ENCODE data around the gene MAN1C1.

DNA sequence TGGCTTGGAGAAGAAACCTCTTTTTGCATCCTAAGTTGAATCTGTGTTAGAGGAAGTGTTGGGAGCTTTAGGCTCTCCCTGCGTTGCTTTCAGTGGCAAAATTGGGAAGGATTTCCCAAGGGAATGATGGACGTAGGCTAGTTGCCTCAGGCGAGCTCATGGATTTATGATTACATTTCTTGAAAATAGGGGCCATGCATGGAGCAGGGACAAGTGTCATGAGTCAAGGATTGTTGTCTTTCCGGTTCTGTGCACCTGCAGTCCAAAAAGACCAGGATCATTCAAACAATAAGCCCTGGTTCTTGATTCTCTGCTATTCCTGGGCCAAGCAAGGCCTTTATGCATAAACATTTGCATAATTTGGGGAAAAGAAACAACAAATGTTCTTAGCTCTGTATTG lies 7.1 kb downstream of the MAN1C1 start:
- TF ChIP-seq, protein P1, sequence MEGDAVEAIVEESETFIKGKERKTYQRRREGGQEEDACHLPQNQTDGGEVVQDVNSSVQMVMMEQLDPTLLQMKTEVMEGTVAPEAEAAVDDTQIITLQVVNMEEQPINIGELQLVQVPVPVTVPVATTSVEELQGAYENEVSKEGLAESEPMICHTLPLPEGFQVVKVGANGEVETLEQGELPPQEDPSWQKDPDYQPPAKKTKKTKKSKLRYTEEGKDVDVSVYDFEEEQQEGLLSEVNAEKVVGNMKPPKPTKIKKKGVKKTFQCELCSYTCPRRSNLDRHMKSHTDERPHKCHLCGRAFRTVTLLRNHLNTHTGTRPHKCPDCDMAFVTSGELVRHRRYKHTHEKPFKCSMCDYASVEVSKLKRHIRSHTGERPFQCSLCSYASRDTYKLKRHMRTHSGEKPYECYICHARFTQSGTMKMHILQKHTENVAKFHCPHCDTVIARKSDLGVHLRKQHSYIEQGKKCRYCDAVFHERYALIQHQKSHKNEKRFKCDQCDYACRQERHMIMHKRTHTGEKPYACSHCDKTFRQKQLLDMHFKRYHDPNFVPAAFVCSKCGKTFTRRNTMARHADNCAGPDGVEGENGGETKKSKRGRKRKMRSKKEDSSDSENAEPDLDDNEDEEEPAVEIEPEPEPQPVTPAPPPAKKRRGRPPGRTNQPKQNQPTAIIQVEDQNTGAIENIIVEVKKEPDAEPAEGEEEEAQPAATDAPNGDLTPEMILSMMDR (IDR thresholded peaks at IDR 0.05; ENCODE audit: borderline replicate concordance, extremely low read depth, low read length, poor library complexity, severe bottlenecking): no peak
- no peak for TF ChIP-seq EZH2 (IDR thresholded peaks at IDR 0.05; ENCODE audit: borderline replicate concordance, low read depth, low read length, severe bottlenecking)
